Upper lobe of left lung (tissue), 4 donors: ENCODE measurements around the gene AOC1.

Experiments used
- EP300 ChIP-seq, 4 donors: sonication (generic); formaldehyde crosslinking; IDR thresholded peaks; one replicate each; pipeline ENCODE4 v1.5.1; 2017; ENCODE audit warnings: antibody characterized with exemption in 4 of 4, control low read depth in 2 of 4
- POLR2A ChIP-seq, 4 donors: fragments of 450-650 bp; IDR thresholded peaks; one replicate each; pipeline ENCODE4 v1.5.1; 2016 to 2017; ENCODE audit warnings: antibody characterized with exemption in 4 of 4, mild to moderate bottlenecking in 2 of 4
- POLR2AphosphoS5 ChIP-seq, 2 donors: sonication (generic); formaldehyde crosslinking; IDR thresholded peaks; one replicate each; pipeline ENCODE4 v1.5.1; 2017; ENCODE audit warnings: antibody characterized with exemption in 2 of 2
- TF ChIP-seq, protein P1 (sequence below), 6 experiments: fragments of 450-650 bp in 4 of 6; fragments of 200-600 bp in 2 of 6; sonication (generic) in 2 of 6; IDR thresholded peaks; one replicate each; pipeline ENCODE4 v1.5.1; 2016 to 2019; ENCODE audit warnings: antibody characterized with exemption in 6 of 6

DNA sequence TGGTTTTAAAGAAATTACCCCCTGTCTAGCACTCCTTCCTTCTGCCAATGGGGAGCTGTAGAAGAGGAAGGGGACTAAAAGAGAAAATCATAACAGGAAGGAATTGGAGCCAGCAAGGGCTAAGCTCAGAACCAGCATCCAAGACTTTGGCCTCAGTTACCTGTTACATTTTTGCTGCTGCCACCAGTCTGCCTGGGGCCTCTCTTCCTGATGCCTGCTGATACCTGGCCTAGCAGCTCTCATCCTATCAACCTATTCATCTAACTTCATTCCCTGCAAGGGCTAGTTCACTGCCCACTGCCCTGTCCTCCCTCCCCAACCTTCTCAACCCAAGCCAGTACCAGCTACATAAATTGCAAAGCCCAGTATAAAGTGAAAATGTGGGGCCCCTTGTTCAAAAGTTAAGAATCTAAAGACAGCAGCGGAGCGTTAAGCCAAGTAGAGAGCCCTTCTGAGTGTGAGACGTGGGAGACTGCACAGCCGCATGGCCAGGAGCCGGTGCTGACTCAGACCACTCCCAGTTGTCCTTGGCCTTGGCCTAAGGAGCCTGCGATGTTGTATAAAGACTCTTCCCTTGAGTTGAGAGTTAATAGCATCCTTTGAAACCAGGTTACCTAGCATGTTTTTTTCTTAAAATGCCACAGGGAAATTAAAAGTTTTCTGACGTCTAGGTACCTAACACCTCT lies 13.2 kb upstream of the AOC1 start:
- TF ChIP-seq, protein P1, sequence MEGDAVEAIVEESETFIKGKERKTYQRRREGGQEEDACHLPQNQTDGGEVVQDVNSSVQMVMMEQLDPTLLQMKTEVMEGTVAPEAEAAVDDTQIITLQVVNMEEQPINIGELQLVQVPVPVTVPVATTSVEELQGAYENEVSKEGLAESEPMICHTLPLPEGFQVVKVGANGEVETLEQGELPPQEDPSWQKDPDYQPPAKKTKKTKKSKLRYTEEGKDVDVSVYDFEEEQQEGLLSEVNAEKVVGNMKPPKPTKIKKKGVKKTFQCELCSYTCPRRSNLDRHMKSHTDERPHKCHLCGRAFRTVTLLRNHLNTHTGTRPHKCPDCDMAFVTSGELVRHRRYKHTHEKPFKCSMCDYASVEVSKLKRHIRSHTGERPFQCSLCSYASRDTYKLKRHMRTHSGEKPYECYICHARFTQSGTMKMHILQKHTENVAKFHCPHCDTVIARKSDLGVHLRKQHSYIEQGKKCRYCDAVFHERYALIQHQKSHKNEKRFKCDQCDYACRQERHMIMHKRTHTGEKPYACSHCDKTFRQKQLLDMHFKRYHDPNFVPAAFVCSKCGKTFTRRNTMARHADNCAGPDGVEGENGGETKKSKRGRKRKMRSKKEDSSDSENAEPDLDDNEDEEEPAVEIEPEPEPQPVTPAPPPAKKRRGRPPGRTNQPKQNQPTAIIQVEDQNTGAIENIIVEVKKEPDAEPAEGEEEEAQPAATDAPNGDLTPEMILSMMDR (IDR thresholded peaks at IDR 0.05): no peak
- TF ChIP-seq EP300 (IDR thresholded peaks at IDR 0.05) (no peak), POLR2AphosphoS5 (IDR thresholded peaks at IDR 0.05) (no peak), POLR2A (IDR thresholded peaks at IDR 0.05) (no peak)
